CD4-positive, alpha-beta T cell treated with Interleukin-12 subunit alpha and Interleukin-12 subunit beta, for 1 hour (primary cell): ENCODE results near the gene GRID2.
"Not testable (repeated sequence)": the region's sequence is repeated elsewhere in the genome, so short reads cannot be mapped to it uniquely, and the experiment has no call there.

Source experiments
- DNase-seq: peaks from one replicate; pipeline ENCODE4 v3.0.0-alpha.2; 2020

Gene GRID2

GRCh38 chr4:93346840-93347239 is 1043.1 kb downstream of the GRID2 start:
- no peak for DNase-seq

DNA sequence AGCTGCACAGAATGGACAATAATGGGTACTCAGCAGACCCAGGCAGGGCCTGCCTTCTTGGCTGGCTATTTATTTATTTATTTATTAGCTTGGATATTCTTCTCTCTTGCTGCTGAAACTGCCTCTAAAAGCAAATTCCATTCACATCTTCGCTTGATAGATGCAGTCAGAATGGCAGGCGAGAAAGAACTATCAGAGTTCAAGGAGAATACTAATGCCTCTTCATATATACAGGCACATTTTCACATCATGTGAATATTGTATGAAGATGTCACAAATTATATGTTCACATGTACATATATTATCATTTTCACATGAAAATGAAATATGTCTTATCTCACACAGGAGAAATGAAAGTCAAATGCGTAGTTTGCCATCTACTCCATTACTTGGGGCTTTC is 1045.1 kb downstream of the GRID2 start:
- DNase-seq, result no peak

DNA sequence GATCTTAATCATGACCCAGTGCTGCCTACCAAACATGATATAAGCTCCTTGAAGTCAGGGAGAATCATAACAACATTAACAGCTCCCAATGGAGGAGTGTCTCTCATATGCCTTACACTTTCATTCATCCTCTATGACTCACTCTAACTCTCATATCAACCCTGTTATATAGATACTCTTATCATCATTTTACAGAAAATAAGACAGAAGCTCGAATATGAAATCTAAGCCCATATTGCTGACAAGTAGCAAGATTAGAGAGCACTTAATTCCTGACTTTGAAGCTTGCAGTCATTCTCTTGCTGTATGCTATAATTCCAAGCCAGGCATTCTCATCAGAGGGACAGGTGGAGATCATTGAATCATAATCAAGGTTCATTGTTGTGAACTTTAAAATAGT is 1048.1 kb downstream of the GRID2 start:
- no peak for DNase-seq

GRCh38 chr4:93355411-93355810 is 1051.6 kb downstream of the GRID2 start:
- no peak for DNase-seq

DNA sequence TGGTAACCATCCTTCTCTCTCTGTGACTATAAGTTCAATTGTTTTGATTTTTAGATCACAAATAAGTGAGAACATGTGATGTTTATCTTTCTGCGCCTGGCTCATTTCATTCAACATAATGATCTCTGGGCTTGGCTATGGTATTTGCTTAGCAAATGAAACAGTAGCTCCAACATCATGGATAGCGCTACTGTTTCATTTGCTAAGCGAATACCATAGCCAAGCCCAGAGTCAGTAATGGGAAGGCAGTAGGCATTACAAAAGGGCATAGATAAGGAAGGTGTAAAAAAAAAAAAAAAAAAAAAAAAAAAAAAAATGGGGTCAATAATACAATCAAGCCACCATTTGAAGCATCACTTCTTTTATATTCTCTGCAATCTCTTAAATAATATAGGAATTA is 1055.8 kb downstream of the GRID2 start:
- DNase-seq, result no peak

- not testable (repeated sequence) for DNase-seq
Measured at GRCh38 chr4:93366169-93366755, 1062.5 kb downstream of the GRID2 start.

- no peak for DNase-seq
Measured at GRCh38 chr4:93368968-93369367, 1065.2 kb downstream of the GRID2 start.

GRCh38 chr4:93370256-93370655 is 1066.5 kb downstream of the GRID2 start:
- DNase-seq, result no peak

- DNase-seq, result no peak
Measured at GRCh38 chr4:93373893-93374860, 1070.4 kb downstream of the GRID2 start.

GRCh38 chr4:93384241-93384640 is 1080.5 kb downstream of the GRID2 start:
- no peak for DNase-seq

DNA sequence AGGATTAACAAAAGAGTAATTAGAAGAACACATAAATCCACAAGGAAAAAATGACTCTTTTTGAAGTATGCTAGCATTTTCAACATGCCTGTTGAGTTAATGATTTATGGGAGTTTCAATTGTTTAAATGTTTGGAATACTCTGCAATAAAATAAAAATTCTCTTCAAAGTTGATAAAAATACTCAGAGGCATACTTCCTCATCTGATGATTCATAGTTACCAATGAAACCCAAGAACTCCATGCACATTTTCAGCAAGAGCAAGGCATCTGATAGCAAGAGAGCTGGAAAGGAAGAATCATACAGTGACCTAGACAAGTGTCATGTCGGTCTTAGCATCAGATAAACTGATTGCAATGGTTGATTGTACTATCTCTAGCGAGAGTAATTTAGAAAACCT is 1081.1 kb downstream of the GRID2 start:
- no peak for DNase-seq

- DNase-seq, result no peak
Measured at GRCh38 chr4:93394545-93395081, 1090.8 kb downstream of the GRID2 start.

DNA sequence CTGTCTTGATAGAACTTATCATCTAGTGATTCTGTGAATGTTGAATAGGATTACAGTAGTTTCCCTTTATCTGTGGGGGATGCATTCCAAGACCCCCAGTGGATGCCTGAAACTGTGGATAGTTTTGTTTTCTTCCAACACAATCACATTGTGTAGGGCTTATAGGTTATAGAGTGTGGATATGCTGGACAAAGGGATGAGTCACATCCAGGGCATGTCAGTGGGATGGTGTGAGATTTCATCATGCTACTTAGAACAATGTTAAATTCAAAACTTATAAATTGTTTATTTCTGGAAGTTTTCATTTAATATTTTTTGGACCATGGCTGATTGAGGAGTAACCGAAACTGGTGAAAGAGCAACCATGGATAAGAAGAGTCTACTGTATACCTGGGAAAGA is 1092.5 kb downstream of the GRID2 start:
- no peak for DNase-seq

DNA sequence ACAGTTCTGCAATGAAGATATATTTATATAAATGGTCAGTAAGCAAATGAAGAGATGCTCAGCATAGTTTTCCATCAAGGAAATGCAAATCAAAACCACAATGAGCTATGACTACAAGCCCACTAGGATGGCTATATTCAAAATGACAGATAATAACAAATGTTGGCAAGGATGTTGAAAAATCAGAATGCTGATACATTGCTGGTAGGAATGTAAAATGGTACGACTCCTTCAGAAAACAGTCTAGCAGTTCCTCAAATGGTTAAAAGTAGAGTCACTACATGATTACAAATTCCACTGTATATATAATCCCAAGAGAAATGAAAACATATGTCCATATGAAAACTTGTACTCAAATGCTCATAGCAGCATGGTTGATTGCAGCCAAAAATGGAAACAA is 1099.8 kb downstream of the GRID2 start:
- DNase-seq, result no peak

DNA sequence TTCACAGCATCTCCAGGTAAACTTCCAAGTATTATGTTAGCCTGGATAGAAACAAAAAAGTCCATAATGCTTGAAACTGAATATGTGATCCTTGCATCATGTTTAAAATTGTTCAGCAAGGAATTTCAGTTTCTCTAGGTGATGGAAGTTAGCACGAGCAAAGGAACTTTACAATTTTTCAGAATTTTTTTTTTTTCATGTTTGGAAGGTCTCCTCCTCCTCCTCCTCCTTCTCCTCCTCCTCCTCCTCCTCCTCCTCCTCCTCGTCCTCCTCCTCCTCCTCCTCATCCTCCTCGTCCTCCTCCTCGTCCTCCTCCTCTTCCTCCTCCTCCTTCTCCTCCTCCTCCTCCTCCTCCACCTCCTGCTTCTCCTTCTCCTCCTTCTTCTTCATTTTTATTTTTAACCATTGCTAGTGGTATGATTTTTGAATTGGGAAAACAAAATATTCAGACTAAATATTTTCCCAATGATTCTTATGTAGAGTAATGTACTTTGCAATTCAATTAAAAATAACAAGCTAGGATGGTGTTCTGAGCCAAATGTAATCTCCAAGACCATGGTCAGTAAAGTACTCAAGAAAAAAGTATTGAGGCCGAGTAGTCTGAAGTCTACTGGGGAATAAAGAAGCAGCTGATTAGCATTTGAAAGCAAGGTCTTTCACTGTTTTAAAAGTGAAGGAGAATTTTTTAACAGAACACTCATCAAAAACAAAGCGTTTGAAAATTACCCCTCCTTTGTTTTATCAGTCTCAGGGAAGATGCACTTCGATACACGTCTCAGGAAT is 1103.9 kb downstream of the GRID2 start:
- DNase-seq, result no peak

GRCh38 chr4:93409035-93409434 is 1105.3 kb downstream of the GRID2 start:
- no peak for DNase-seq

- DNase-seq, result no peak
Measured at GRCh38 chr4:93414041-93414550, 1110.3 kb downstream of the GRID2 start.

DNA sequence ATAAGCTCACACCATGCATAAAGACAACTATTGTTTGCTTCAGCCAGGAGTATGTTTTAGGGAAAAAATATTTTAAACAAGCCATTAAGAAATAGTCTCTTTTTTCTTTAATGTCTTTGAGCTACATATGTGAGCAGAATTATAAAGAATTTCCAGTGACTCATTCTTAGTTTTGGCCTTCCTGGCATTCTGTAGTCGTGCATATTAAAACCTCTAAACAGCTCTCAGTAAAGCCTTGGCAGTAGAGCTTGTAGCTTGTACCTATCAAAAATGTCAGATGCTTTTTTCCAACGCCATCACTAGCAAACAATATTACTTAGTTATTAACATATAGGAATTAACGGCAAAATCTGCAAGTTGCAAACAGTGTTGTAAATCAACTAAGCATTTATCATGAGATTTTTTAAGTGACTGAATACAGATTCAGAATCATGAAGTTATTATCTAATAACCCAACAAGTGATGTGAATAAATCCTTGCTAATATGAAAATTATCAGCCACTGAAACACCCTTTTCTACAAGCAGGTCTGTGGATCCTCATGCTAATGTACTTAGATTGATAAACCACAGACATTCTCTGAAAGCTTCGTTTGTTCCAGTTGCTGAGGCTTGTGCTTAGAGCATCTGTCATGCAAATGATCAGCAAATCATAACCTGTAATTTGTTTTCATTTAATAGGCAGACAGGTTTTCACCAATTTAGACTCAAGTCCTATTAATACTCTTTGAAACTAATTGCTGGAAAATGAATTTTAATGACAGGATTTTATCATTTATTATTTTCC is 1112.8 kb downstream of the GRID2 start:
- DNase-seq, result no peak

- no peak for DNase-seq
Measured at GRCh38 chr4:93431371-93431770, 1127.6 kb downstream of the GRID2 start.

- no peak for DNase-seq
Measured at GRCh38 chr4:93433840-93434239, 1130.1 kb downstream of the GRID2 start.

GRCh38 chr4:93436000-93436626 is 1132.3 kb downstream of the GRID2 start:
- no peak for DNase-seq

- no peak for DNase-seq
Measured at GRCh38 chr4:93437991-93438390, 1134.2 kb downstream of the GRID2 start.
